Subcutaneous adipose tissue (tissue), 4 donors: ENCODE measurements around the gene MXD3. TPM values are rescaled to one million over a fixed set of nuclear protein-coding genes. Genes with fewer than 3 reads are reported as not detected.

Experiments used
- CTCF ChIP-seq: fragments of 450-650 bp; IDR thresholded peaks from one replicate; pipeline ENCODE4 v1.5.1; 2016; ENCODE audit warnings: low read depth, mild to moderate bottlenecking, control low read depth, antibody characterized with exemption, moderate library complexity
- total RNA-seq, 4 donors: library from RNA; depleted of rRNA; stranded (reverse); fragments of >200 nt; gene quantifications; one replicate each; pipeline ENCODE4 v1.1.0, GENCODE V29; 2016

The MXD3 gene
- total RNA-seq: 10 to 100 TPM in 1 of 4 donors, 1 to 10 TPM in 2, under 1 TPM in 1; 0.82 to 13.0 (median 6.7) TPM

DNA sequence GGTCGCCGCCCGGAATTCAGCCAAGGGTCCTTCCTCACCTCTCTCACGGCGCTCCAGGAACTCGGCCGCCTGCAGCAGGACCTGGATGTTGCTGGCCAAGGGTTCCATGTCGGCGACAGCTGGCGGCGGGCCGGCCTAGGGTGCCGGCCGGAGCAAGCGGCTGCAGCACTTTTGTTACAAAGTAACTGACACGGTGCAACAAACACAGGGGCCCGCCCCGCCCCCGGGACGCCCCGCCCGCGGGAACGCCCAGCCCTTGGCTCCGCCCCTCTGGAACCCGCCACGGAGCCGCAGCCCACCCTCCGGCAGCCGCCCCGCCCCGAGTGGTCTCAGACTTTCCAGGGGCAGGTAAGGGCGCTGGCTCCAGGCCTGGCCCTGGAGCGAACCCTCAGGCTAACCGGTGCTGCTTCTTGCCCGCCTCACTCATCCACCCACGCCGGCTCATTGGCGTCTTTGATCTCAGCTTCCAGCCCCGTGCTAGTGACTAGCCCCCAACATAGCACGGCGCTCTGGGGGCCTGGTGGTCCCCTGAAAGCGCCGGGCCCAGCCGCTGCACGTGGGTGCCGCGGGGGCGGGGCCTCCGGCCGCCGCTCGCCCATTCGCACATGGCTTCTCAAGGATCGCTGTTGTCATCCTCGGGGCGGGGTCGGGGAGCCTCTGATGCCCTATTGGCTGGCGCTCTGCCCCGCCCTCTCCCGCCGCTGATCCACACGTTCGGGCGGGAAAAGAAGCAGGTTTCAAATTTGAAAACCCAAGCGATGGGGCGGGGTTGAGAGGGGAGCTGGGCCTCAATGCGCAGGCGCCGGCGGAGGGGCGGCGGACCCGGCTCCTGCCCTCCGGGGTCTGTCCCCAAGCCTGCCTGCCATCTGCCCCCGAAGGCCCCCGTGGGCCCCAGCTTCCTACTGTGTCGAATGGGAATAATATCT is at the start of gene MXD3:
Gene MXD3 (minus strand): TSS at position 176 of the 926 bp plus-strand sequence. CDS start 68 bp downstream, at position 108.
- TF ChIP-seq CTCF: no peak

DNA sequence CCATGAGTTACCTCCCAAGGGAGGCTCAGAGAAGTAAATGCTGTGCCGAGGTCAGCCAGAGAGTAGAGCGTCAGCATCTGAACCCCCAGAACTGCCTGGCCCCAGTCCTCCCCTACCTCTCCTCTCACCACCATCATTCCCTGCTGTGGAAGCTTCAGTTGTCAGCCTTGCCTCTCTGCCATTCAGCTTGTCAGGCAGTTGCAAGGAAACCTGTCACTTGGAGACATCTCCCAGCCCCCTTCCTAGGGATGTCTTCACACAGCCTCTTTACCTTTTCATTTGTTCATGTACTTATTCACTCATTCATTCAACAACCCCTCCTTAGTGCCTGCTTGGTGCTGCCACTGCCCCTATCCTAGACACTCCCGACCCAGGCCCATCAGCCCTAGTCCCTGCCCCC is 48.2 kb upstream of the MXD3 start:
- TF ChIP-seq CTCF: no peak

GRCh38 chr5:177359451-177359851 is 47.8 kb upstream of the MXD3 start:
- TF ChIP-seq CTCF: no peak

- no peak for TF ChIP-seq CTCF
Measured at GRCh38 chr5:177358370-177358819, 46.7 kb upstream of the MXD3 start.

DNA sequence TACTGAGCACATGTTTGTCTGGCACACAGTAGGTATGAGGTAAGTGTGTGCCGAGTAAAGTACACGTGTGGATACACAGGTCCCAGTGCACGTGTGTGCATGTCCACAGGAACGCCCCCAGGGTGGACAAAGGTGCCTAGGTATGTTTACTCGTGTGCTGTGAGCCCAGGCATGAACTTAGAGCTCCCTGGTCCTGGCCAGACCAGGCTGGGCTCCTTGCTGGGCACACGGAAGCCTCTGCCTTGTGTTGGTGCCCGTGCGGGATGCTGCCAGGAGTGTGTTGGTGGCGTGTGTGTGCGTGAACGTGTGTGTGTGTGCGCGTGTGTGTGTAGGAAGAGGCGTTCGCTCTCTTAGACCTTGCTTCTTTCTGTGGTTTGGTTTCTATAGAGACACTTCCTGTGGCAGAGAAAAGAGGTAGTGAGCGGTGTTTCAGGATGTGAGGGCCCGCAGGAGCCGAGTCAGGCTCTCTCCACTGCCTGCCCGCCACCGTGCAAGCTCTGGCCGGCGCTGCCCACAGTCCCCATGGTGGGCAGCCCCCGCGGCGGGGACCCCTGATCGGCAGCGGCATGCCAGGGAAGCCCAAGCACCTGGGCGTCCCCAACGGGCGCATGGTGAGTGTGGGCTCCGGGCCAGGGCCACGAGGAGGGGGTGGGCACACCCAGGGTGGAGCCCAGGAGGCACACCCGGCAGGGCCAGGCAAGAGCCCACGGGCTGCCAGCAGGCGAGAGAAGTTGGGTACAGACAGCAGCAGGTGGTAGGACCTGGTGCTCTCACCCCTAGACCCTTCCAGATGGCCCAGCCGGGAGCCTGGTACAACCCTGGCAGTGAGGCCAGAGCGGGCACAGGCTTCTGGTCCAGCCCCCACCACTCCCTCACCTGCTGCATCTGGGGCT is 46.0 kb upstream of the MXD3 start, which contains the start of gene RGS14:
Gene RGS14 (plus strand): TSS at position 466 of the 893 bp plus-strand sequence. CDS start 101 bp downstream, at position 567.
- TF ChIP-seq CTCF: no peak

GRCh38 chr5:177357146-177357458 is 45.4 kb upstream of the MXD3 start:
- TF ChIP-seq CTCF: no peak

- TF ChIP-seq CTCF: no peak
Measured at GRCh38 chr5:177356746-177357145, 45.0 kb upstream of the MXD3 start.
